DLD1 (cell line): ENCODE measurements around the gene FRYL.
"Not testable (repeated sequence)": the region's sequence is repeated elsewhere in the genome, so short reads cannot be mapped to it uniquely, and the experiment has no call there.

ENCODE experiments used
- in situ Hi-C: cut with HindIII; loops from 2 replicates; pipeline ENCODE4 v1.10.0; 2017; ENCODE audit warnings: low sequenced_read_pairs

FRYL gene

DNA sequence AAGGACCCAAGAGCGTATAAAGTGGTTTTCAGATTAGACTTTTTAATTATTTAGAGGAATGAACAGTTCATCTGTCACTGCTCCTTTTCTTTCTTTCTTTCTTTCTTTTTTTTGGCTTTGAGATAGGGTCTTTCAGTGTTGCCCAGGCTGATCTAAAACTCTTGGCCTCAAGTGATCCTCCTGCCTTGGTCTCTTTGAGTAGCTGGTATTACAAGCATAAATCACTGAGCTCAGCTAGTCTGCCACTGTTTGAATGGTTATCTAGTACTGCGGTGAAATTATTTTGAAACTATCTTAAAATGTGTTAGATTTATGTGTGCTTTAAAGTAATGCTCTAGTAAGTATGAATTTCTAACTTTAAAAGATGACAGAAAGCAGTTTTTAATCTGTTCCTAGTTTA is 6.5 kb upstream of the FRYL start:
- in situ Hi-C loops: no loop called here

DNA sequence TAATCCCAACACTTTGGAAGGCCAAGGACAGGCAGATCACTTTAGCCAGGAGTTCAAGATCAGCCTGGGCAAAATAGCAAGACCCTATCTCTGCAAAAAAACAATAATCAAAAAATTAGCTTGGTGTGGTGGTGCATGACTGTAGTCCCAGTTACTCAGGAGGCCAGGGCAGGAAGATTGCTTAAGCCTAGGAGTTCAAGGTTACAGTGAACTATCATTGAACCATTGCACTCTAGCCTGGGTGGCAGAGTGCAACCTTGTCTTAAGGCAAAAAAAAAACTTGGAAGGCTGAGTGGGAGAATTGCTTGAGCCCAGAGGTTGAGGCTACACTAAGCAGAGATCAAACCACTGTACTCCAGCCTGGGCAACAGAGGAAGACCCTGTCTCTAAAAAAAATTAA is 5.2 kb upstream of the FRYL start:
- in situ Hi-C loops: no loop called here

DNA sequence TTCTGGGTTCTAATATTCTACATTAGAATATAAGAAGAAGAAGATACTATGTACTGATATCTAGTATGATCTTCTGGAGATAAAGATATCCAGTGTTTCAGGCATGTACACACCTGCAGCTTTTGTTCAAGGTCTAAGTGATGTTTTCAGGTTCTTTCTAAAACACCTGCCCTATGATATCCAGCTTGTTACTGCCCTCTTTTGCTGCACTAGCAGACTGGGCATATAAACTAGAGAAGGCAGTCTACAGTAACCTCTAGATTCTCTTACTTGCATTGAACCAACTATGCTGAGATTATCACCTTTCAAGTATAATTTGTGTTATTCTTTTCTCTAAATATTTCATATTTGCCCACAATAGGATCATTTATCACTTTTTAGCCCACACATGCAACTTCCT is 1.9 kb upstream of the FRYL start:
- in situ Hi-C loops: no loop called here

DNA sequence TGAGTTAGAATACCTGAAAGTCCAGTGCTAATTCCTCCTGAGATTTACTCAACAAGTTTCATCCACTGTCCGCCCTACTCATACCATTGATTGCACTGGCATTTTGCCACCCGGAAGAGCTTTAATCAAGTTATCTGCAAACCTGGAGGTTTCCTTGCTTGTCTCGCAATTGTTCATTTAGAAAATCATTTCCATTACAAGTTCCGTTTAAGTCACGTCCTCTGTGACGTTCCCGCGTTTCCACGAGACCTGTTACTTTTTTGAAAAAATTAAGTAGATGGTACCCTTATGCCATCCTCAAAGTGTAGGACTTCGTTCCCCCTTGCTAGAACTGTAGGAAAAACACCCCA is 761 bp upstream of the FRYL start:
- in situ Hi-C loops: no loop called here

DNA sequence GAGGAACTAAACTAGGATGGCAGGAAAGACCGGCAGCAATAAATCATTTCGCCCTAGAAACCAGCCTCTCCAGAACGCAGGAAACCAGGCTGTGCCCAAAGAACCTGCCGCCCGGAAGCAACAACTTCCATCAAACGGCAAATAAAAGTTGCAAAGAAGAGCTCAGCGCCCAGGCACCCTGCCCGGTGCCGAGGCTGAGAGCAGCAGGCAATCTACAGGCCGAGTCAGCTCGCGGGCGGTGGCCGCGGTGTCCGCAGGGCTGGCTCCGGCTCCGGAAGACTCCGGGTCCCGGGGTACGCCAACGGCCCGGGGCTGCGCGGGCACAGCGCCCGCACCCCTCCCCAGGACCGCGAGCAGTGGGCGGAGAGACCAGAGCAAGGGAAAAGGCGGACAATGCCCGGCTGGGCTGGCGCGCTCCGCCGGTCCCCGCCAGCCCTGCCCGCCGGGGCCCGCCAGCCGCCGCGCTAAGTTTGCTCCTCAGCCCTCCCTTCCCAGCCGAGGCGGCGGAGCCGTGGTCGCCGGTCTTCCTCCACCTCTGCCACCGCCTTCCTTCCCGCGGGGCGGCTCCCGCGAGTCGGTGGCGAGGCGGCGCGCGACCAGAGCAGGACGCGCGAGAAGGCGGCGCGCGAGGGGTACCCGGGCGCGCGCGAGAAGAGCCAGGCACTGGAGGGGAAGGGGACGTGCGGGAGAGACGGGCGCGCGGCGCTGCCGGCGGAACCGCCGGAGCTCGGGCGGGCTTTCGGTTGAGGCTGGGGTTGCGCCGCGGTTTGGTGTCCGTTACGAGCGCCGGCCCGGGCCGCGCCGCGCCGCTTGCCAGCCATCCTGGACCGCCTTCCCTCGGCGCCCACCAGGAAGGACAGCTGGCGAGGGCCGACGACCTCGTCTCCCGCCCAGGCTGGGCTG is 733 bp downstream of the FRYL start:
- in situ Hi-C loops: no loop called here

DNA sequence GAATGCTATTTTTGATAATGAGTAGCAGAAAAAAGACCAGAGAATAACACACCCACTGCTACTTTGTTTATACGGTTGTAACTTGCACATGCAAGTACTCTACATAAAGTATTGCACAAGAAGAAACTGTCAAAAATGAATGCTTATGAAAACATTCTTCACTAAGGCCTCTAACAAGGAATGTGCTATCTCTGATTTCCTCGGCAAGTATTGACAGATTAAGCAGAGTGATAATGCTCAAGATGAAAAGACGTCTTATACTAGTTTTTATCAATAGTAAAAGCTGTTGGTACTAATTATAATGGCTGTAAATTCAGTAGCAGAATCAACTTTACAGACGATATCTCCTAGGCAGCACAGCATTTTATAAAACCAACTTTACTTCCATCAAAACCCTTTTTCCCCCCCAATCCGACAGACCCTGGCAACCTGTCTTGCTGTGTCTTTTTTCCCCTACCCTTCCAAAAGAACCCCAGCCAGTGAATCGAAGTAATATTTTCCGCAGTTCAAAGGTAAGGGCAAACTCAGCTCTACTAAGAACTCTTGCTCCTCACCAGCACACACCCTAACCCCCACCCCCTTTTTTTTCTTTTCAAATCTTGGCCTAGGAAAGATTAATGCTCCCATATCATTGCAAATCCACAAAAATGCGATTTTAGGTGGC is 1.5 kb downstream of the FRYL start:
- in situ Hi-C loops: no loop called here

DNA sequence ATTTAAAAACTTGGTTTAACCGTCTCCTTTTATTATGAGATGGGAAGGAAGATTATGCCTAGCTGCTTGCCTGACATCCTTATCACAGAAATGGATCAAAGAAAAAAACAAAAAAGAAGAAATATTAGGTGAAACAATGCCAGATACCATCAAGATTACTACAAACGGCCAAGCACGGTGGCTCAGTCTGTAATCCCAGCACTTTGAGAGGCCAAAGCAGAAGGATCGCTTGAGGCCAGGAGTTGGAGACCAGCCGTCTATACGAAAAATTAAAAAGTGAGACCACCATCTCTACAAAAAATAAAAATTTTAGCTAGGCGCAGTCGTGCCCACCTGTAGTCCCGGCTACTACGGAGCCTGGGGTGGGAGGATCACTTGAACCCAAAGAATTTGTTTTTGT is 2.3 kb downstream of the FRYL start:
- in situ Hi-C loops: no loop called here

DNA sequence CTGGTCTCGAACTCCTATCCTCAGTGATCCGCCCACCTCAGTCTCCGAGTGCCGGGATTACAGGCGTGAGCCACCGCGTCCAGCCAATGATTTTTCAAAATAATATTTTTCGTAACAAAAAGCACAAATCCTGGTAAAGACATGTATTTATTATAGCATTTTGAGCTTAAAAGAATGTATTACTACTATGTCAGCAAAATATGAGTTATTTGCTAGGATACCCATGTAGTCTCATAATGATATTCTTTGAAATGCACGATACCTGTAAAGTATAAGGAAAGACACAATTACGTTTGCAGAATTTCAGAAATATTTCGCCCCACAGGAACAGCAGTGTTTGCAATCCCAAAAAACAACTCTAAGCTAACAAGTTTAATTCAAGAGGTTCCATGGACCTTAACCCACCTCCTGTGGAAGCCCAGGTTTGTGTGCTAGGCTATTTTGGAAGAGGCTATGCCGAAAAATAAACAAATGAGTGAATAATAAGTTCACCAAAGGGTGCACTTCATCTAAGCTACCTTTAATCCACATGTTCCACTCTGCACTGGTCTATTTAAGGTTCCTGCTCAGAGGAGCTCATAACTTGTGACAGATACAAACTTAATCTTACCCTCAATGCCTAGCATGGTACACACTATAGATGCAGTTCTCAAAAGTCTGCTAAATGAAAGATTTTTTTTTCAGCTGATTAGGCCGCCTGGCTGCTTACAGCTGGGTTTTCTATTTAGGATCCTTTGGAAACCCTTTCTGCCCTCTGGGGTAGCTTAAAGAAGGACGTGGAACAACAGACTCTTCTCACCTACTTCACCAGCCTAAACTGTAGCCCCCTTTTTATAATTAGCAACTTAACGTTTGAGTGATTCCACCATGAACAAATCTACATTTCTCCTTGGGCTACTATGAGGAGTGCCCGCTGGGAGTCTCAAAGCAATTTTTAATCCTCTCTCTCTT is 5.0 kb downstream of the FRYL start:
- in situ Hi-C loops: no loop called here

DNA sequence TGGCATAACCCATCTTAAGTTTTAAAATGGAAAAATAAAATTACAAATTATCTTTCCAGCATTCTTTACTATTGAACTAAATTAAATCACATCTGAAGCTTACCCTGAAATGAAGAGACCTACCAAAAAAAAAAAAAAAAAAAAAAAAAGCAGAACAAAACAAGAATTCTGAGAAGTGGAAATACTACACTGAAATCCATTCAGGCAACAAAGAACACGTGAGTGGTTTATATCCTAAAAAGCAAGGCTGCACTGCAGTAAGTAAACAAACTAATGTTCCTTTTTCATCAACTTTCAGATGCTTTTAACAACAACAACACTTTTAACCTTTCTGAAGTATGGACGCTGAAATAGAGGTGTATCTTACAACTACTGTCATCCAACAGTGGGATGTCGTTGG is 7.5 kb downstream of the FRYL start:
- in situ Hi-C loops: no loop called here

DNA sequence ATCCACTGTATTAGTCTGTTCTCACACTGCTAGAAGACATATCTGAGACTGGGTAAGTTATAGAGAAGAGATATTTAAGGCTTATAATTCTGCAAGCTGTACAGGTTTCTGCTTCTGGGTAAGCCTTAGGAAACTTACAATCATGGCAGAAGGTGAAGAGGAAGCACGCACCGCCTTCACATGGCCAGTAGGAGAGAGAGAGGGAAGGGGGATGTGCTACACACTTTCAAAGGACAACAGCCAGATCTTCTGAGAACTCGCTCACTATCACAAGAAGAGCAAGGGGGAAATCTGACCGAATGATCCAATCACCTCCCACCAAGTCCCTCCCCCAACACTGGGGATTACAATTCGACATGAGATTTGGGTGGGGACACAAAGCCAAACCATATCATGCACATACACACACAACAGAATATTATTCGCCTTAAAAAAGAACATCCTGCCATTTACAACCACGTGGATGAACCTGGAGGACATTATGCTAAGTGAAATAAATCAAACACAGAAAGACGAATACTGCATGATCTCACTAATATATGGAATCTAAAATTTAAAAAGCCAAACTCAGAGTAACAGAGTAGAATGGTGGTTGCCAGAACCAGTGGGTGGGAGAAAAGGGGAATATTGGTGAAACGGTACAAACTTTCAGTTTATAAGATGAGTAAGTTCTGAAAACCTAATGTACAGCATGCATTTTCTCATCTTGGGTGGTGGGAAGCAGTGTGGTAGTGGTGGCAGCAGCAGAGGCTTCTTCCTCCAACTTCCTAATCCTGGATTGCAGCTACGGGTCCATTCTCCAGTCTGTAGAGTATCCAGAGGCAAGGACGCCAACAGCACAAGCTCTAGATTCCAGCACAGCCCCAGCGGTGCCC is 12.8 kb downstream of the FRYL start:
- in situ Hi-C loops: no loop called here

DNA sequence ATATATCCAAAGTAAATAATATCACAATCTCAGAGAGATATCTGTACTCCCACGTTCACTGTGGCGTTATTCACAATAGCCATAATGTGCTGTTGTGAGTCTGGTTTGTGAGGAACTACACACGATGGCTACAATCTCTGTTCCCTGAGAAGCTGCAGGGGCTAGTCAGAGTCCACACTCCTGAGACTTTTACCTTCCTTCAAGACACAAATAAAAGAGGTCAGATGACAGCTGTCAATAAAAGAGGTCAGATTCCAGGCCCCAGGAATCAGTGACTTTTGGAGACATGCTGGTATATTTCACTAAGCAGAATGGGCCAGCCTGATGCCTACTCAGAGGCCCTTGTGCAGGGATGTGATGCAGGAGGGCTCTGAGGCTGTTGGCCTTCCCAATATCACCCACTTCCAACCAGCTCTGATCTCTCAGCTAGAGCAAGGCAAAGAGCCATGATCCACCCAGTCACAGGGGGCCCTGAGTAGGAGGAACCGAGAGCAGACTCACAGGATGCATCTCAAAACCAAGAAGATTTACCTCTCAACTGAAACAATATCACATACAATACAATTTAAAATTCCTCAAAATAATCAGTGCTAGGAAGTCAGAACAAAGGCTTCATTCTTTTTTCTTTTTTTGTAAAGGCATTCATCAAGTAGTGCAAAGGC is 13.8 kb downstream of the FRYL start:
- in situ Hi-C loops: no loop called here

DNA sequence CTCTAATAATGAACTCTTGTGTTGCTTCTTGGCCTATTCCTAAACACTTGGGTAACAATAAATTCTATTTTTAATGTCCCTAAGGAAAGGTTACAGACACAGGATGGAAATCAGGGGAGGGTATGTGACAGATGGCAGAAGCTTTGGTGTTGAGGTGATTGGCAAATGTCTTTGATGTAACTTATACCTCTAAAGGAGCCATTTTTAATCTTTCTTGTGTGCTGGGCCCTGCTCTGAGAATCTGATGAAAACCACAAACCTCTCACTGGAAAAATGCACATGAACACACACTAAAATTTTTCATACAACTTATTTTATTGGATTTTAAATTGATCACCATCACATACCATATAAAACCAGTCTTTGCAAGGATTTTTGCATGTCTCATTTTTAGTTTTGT is 17.7 kb downstream of the FRYL start:
- in situ Hi-C loops: no loop called here

DNA sequence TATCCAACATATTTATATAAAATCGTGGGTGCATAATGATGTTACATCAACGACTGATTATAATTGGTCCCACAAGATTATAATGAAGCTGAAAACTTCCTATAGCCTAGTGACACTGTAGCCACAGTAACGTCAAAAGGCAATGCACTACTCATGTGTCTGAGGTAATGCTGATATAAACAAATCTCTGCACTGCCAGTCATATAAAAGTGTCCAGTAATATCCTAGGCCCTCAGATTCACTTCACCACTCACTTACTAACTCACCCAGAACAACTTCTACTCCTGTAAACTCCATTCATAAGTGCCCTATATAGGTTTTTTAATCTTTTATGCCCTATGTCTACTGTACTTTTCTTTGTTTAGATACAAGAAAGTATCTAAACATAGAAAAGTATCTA is 18.8 kb downstream of the FRYL start:
- in situ Hi-C loops: no loop called here

DNA sequence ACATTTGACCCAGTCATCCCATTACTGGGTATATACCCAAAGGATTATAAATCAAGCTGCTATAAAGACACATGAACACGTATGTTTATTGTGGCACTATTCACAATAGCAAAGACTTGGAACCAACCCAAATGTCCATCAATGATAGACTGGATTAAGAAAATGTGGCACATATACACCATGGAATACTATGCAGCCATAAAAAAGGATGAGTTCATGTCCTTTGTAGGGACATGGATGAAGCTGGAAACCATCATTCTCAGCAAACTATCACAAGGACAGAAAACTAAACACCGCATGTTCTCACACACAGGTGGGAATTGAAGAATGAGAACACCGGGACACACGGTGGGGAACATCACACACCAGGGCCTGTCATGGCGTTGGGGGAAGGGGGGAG is 21.4 kb downstream of the FRYL start:
- in situ Hi-C loops: not testable (repeated sequence)

DNA sequence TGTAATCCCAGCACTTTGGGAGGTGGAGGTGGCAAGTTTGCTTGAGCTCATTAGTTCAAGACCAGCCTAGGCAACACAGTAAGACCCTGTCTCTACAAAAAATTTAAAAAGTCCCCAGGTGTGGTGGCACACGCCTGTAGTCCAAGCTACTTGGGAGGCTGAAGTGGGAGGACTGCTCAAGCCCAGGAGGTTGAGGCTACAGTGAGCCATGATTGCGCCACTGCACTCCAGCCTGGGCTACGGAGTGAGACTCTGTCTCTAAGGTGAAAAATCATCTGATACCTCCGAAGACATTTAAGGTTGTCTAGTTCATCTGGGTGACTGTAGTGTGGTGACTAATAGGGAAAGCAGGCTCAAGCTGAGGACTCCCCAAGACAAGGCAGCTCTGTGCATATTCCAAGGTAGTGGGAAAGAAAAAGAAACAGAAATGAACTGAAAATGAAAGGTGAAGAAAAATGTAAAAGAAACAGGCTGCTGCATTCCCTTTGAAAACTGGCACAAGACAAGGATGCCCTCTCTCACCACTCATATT is 23.3 kb downstream of the FRYL start:
- in situ Hi-C loops: no loop called here

DNA sequence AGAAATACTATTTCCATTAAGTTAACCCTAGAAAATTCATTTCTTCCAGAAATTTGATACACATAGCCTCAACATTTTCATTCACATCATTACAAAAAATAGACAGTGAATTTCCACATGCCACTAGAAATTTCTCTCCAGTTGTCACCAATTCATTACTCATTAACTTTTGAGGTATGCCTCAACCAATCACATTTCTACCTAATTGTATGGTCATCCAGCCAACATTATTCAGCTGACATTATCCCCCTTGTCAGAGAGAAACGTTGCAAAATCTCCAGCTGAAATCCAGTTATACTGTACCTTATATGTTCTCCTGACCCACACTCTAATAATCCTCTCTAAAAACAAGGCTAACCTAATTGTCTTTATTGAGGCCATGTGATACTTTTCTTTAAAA is 24.8 kb downstream of the FRYL start:
- in situ Hi-C loops: no loop called here

DNA sequence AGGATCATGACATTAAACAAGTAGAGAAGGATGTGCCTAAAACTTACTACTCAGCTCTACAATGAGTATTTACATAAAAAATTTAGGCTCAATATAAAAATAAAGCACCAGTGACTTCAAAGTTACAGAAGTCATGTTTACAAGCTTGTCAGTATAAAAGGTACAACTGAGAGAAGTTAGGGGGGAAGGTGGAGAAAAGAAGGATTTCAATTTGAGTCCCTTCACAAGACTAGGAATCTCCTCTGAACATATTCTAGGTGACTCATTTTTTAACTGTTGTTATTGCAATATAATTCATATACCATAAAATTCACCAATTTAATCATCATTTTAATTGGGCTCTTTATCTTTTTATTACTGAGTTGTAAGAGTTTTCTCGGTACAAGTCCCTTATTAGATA is 26.9 kb downstream of the FRYL start:
- in situ Hi-C loops: no loop called here

DNA sequence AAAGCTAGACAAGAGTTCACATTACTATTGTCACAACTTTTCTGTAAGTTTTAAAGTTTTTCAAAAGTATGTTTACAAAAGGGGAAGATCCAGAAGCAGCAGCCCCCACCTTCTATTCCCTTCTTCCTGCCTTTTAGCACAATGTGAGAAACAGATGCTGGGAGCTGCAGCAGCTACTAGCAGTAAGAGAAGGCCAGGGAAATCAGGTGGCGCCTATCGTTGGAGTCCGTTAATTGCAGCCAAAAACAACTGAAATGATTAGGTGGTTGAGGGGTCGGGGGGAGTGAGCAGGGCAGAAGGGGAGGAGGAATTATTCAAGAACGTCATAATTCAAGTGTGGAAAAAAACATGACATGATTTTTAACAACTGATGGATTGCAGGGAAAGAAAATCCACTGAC is 27.4 kb downstream of the FRYL start:
- in situ Hi-C loops: no loop called here

DNA sequence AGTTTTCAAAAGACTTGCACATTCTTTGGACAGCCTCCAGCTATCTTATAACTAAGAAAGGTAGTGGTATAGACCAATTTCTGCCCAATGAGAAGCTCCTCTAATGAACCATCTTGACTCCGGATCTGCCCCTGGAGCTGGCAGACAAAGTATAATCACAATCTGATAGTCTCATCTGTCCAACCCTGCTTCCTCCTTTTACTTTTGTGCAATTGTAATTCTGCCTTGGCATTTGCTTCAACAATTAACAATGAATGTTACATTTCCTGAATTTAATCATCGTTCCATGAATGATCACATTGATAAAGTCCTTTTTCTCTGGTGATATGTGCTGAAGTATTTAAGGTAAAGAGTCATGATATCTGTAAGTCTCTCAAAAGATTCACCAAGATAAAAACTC is 27.8 kb downstream of the FRYL start:
- in situ Hi-C loops: no loop called here
